MM.1S (cell line): ENCODE results near the gene CCL25.

ENCODE experiments used
- DNase-seq: peaks from one replicate; pipeline ENCODE4 v3.0.0-alpha.2; 2015
- H2AFZ ChIP-seq: fragments of 300-600 bp; sonication (generic); 2 replicates; pipeline ENCODE4 v1.6.0; 2016; ENCODE audit warnings: antibody characterized with exemption, low read length
- H3F3A ChIP-seq: fragments of 300-600 bp; sonication (generic); 2 replicates; pipeline ENCODE4 v1.6.1; 2016; ENCODE audit warnings: mild to moderate bottlenecking, antibody characterized with exemption, low read length, moderate library complexity, mixed read lengths; ENCODE audit not compliant: insufficient read depth
- H3K27ac ChIP-seq: fragments of 300-600 bp; sonication (generic); 2 replicates; pipeline ENCODE4 v1.5.1; 2016; ENCODE audit warnings: mild to moderate bottlenecking, low read length
- H3K27me3 ChIP-seq: fragments of 300-600 bp; sonication (generic); replicated peaks from 2 replicates; pipeline ENCODE4 v1.6.0; 2016; ENCODE audit warnings: low read length; ENCODE audit not compliant: insufficient read depth
- H3K36me3 ChIP-seq: fragments of 300-600 bp; sonication (generic); replicated peaks from 2 replicates; pipeline ENCODE4 v1.6.1; 2016; ENCODE audit warnings: mild to moderate bottlenecking, low read length, mixed read lengths; ENCODE audit not compliant: insufficient read depth
- H3K4me1 ChIP-seq: fragments of 300-600 bp; sonication (generic); 2 replicates; pipeline ENCODE4 v1.6.1; 2016; ENCODE audit warnings: low read length, mixed read lengths
- H3K4me2 ChIP-seq: fragments of 300-600 bp; sonication (generic); 2 replicates; pipeline ENCODE4 v1.6.0; 2016; ENCODE audit warnings: low read depth, low read length
- H3K4me3 ChIP-seq: fragments of 300-600 bp; sonication (generic); 2 replicates; pipeline ENCODE4 v1.5.1; 2016; ENCODE audit warnings: low read length, mixed read lengths
- H3K79me2 ChIP-seq: fragments of 300-600 bp; sonication (generic); 2 replicates; pipeline ENCODE4 v1.6.1; 2016; ENCODE audit warnings: mixed run types, low read length, mixed read lengths
- H3K9ac ChIP-seq: fragments of 300-600 bp; sonication (generic); 2 replicates; pipeline ENCODE4 v1.6.1; 2016; ENCODE audit warnings: low read length, mixed read lengths
- H3K9me2 ChIP-seq: fragments of 300-600 bp; sonication (generic); replicated peaks from 2 replicates; pipeline ENCODE4 v1.6.1; 2016; ENCODE audit warnings: mild to moderate bottlenecking, low read length, mixed read lengths; ENCODE audit not compliant: insufficient read depth
- H3K9me3 ChIP-seq: fragments of 300-600 bp; sonication (generic); replicated peaks from 2 replicates; pipeline ENCODE4 v1.6.1; 2016; ENCODE audit warnings: mild to moderate bottlenecking, low read length, mixed read lengths; ENCODE audit not compliant: insufficient read depth
- H4K20me1 ChIP-seq: fragments of 300-600 bp; sonication (generic); 2 replicates; pipeline ENCODE4 v1.6.1; 2016; ENCODE audit warnings: mild to moderate bottlenecking, low read length, moderate library complexity, mixed read lengths; ENCODE audit not compliant: insufficient read depth
- EZH2 ChIP-seq: fragments of 300-600 bp; sonication (generic); optimal IDR thresholded peaks from 2 replicates; pipeline ENCODE3; 2017; ENCODE audit warnings: low read depth, mild to moderate bottlenecking, antibody characterized with exemption, low read length, mixed read lengths
- EZH2phosphoT487 ChIP-seq: fragments of 300-600 bp; sonication (generic); IDR thresholded peaks from 2 replicates; pipeline ENCODE4 v1.6.1; 2018; ENCODE audit warnings: antibody characterized with exemption, low read length
- TF ChIP-seq, protein P1 (sequence below): fragments of 300-600 bp; sonication (generic); IDR thresholded peaks from 2 replicates; pipeline ENCODE4 v1.5.1; 2016; ENCODE audit warnings: antibody characterized with exemption, low read length, mixed read lengths

The CCL25 gene

DNA sequence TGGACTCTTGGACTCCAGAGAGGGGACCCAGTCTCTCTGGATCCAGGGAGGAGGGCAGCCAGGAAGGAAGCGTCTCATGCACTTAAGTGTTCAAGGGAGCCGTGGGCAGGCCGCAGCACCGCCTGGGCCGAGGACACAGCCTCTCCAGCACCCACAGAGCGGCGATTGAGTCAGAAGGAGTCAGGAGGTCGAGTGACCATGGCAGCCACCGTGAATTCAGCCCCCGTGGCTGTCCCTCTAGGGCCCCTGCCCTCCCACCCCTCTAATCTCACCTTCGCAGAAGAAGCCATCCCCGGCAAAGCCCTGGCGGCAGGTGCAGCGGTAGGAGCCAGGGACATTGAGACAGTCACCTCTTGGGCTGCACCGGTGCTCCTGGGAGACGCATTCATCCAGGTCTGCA is 58.8 kb downstream of the CCL25 start:
- Histone ChIP-seq H3K9ac (no peak overlapping the region), H3K79me2 (no peaks in the 10 kb centered on the region), H3K4me1 (no peaks in the 10 kb centered on the region), H3K27ac (no peak overlapping the region), H3F3A (no peaks in the 10 kb centered on the region), H3K9me3 (no peaks in the 10 kb centered on the region), H3K4me3 (no peak overlapping the region), H2AFZ (no peak overlapping the region), H3K9me2 (no peaks in the 10 kb centered on the region), H3K36me3 (no peaks in the 10 kb centered on the region), H3K27me3 (peaks cover 89% of the 10 kb centered on the region), H4K20me1 (no peaks in the 10 kb centered on the region), H3K4me2 (no peak overlapping the region)
- no peak for DNase-seq
- TF ChIP-seq EZH2phosphoT487 (no peak), EZH2 (no peak)
- TF ChIP-seq, protein P1, sequence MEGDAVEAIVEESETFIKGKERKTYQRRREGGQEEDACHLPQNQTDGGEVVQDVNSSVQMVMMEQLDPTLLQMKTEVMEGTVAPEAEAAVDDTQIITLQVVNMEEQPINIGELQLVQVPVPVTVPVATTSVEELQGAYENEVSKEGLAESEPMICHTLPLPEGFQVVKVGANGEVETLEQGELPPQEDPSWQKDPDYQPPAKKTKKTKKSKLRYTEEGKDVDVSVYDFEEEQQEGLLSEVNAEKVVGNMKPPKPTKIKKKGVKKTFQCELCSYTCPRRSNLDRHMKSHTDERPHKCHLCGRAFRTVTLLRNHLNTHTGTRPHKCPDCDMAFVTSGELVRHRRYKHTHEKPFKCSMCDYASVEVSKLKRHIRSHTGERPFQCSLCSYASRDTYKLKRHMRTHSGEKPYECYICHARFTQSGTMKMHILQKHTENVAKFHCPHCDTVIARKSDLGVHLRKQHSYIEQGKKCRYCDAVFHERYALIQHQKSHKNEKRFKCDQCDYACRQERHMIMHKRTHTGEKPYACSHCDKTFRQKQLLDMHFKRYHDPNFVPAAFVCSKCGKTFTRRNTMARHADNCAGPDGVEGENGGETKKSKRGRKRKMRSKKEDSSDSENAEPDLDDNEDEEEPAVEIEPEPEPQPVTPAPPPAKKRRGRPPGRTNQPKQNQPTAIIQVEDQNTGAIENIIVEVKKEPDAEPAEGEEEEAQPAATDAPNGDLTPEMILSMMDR: no peak
